NCI-H446 treated with DMSO at 0.1 percent for 48 hours (cell line): Measurements from ENCODE around the gene RASEF.
A peak's percentile ranks its signal among the peaks of the same experiment; 100 is the strongest.
"Not testable (repeated sequence)": the region's sequence is repeated elsewhere in the genome, so short reads cannot be mapped to it uniquely, and the experiment has no call there.

Source experiments
- DNase-seq: peaks from one replicate; lab custom pipeline; 2025; lab: John Stamatoyannopoulos, UW

RASEF gene

GRCh38 chr9:83062651-83063527 is at the start of gene RASEF:
RASEF (minus strand) TSS chr9:83063142; CDS start chr9:83062867, 275 bp downstream.
- DNase-seq = peak; percentile 16

- DNase-seq = no peak
These were observed 48.2 kb upstream of the RASEF start for GRCh38 chr9:83111169-83111568.

DNA sequence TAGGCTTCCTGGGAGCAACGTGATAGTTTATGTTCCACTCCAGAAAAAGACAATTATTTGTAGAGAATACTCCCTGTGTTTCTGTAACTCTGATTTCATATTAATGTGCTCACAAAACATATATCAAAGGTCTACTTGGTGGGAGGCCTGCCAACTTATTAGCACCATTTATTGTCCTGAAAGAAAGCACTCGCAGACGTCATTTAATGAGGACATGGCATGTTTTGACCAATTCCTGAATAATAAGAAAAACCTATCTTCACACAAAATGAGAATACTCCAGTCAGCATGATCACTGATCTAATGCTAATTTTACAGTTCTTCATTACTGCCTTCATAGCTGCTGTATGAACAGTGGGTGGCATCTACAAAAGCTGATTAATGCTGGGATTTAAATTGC is 46.4 kb upstream of the RASEF start:
- DNase-seq = no peak

DNA sequence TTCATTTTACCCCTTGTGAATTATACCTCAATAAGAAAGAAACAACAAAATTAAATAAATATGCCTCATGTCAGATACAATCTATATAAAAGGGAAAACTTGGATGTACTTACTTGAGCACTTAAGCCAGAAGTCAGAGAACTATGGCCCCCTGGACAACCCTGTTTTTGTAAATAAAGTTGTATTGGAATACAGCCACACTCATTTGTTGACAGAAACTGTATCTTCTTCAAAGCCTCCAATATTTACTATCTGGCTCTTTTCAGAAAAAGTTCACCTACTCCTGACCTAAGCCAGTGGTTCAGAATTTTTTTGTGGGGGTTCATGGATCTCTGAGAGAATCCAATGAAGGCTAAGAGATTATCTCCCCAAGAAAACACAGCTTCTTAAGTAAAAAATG is 45.3 kb upstream of the RASEF start:
- no peak for DNase-seq

DNA sequence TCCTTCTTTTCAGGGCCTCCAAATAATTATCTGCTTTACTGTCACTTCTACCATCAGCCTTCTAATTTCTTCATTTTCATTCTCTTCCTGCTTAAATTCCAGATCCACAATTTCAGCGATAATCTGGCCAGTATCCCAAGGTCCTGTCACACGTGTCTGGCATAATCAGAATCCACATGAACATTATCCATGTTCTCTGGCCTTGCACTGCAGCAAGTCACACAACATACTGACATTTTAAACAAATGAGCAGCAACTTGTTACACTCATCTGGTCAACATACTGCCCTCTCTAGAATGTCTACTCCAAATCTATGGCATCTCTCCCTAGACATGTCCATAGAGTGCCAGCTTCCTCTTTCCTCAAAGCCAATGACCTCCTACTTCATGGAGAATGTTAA is 43.8 kb upstream of the RASEF start:
- DNase-seq = no peak

- DNase-seq = peak; percentile 0
These were observed 43.3 kb upstream of the RASEF start for GRCh38 chr9:83106263-83106662.

DNA sequence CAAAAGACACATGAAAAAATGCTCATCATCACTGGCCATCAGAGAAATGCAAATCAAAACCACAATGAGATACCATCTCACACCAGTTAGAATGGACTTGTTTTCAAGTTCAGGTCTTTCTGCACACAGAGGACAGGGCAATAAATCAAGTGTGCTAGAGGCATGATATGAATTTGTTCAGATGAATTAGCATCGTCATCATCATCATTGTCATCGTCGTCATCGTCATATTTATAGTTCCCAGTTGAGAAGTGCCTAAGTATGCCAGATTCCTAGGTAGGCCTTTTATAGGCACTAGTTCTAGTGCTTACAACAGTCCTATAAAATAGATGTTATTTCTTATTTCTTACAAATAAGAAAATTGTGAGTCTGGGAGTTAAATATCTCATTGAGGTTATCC is 34.7 kb upstream of the RASEF start:
- no peak for DNase-seq

DNA sequence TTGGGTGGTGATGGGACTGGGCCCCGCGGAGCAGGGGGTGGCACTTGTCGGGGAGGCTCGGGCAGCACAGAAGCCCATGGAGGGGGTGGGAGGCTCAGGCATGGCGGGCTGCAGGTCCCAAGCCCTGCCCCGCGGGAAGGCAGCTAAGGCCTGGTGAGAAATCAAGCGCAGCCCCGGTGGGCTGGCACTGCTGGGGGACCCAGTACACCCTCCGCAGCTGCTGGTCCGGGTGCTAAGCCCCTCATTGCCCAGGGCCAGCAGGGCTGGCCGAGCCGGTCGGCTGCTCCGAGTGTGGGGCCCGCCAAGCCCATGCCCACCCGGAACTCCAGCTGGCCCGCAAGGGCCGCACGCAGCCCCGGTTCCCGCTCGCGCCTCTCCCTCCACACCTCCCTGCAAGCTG is 30.4 kb upstream of the RASEF start:
- DNase-seq = not testable (repeated sequence)

- DNase-seq = no peak
These were observed 18.9 kb upstream of the RASEF start for GRCh38 chr9:83081846-83082245.

- DNase-seq = no peak
These were observed 18.1 kb upstream of the RASEF start for GRCh38 chr9:83081010-83081409.

GRCh38 chr9:83075932-83076331 is 13.0 kb upstream of the RASEF start:
- DNase-seq = not testable (repeated sequence)

DNA sequence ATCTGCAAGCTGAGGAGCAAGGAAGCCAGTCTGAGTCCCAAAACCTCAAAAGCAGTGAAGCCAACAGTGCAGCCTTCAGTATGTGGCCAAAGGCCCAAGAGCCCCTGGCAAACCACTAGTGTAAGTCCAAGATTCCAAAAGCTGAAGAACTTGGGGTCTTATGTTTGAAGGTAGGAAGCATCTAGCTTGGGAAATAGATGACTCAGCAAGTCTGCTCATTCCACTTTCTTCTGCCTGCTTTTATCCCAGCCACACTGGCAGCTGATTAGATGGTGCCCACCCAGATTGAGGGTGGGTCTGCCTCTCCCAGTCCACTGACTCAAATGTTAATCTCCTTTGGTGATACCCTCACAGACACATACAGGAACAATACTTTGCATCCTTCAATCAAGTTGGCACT is 9.6 kb upstream of the RASEF start:
- DNase-seq = not testable (repeated sequence)

GRCh38 chr9:83071626-83072025 is 8.7 kb upstream of the RASEF start:
- DNase-seq = no peak

- DNase-seq = no peak
These were observed 7.3 kb upstream of the RASEF start for GRCh38 chr9:83070261-83070660.

- no peak for DNase-seq
These were observed 6.7 kb upstream of the RASEF start for GRCh38 chr9:83069651-83070050.

- DNase-seq = no peak
These were observed 5.5 kb upstream of the RASEF start for GRCh38 chr9:83068414-83068813.

GRCh38 chr9:83067579-83067978 is 4.6 kb upstream of the RASEF start:
- no peak for DNase-seq

GRCh38 chr9:83066771-83067170 is 3.8 kb upstream of the RASEF start:
- no peak for DNase-seq

DNA sequence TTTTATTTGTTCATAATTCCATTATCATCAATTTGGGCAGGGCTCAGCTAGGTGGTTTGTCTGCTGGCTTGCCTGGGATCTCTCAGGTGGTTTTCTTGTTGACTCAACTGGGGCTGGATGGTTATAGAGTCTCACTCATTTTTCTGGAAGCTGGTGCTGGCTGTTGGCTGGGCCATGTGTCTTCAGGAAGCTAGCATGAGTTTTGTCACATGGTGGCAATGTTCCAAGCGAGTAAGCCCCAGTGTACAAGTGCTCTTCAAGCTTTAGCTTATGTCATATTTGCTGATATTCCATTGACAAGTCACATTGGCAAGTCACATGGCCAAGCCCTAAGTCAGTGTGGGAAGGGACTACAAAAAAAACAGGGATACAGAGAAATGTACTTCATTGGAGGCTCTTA is 2.3 kb upstream of the RASEF start:
- DNase-seq = no peak

DNA sequence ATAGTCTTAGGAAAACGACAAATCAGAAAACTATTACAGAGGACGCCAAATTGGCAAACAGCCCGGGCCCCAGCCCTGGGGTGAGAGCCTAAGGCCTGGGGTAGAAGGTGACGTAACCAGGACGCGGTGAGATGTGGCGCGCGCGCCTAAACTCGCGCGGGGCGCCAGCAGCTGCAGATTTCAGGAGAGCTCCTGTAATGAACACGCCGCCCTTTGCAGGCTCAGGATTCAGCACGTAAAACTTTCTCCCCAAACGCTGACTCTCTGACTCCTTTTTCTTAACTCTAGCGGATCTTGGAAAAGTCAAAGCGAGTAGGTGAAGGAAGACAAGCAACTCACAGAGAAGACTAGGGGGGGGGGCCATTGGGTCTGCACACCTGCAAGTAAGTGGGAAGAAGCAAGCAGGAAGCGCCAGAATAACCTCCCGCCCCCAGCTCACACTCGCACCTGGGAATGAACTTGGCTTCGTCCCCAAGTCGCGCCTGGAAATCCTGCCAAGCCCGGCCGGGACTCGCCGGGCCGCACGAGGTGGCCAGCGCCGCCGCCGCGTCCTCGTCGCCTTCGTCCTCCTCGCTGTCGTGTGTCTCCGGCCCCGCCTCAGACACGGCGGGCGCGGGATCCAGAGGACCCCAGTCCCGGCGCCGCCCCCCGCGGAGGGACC is 822 bp downstream of the RASEF start:
- DNase-seq = peak; percentile 50

GRCh38 chr9:83061036-83061435 is 1.9 kb downstream of the RASEF start:
- no peak for DNase-seq

GRCh38 chr9:83060556-83060955 is 2.4 kb downstream of the RASEF start:
- DNase-seq = no peak

DNA sequence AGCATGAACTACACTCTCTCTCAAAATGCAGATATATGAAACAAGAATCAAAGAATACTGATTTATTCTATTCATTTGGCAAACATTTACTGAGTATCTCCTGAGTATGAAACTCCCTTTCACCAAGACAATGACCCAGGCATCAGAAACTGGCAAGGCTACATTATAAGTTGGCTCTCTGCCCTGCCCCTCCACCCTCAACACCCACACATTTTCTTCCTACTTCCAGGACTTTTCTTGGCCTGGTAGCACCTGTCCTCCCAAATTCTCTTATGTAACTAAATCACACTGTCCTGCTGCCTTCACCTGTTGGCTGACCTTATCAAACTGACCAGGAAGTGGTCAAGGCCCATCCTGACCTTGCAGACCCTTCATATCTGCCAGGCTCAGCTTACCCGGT is 3.5 kb downstream of the RASEF start:
- no peak for DNase-seq

DNA sequence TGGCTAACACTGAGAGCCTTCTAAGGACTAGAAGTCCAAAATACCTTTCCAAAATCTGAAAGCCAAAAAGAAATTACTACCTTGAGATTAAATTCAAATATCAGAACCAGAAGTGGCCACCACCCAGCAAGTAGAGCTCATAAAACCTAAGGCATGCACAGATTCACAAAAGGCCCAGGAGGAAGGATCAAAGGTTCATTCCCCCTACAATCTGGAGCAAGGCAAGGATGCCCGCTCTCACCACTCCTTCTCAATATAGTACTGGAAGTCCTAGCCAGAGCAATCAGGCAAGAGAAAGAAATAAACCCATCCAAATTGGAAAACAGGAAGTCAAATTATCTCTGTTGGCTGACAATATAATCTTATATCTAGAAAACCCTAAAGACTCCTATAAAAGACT is 6.0 kb downstream of the RASEF start:
- DNase-seq = no peak
